ENCODE results near the gene CTDP1. TPM values are rescaled to one million over a fixed set of nuclear protein-coding genes. Genes with fewer than 3 reads are reported as not detected.

CTDP1 gene
- total RNA-seq, 1 experiment from 2014 or later, result 20.3 TPM

GRCh38 chr18:79704631-79705030 lies 25.0 kb downstream of the CTDP1 start:
- Mint-ChIP-seq H3K4me1 (ENCODE audit: insufficient read depth, unreplicated experiment) (no peaks in the 10 kb centered on the region), H3K27me3 (ENCODE audit: insufficient read depth, unreplicated experiment) (no peaks in the 10 kb centered on the region), H3K9me3 (ENCODE audit: unreplicated experiment) (no peaks in the 10 kb centered on the region), H3K27ac (ENCODE audit: low read depth, unreplicated experiment) (no peak overlapping the region), H3K4me3 (ENCODE audit: unreplicated experiment) (no peak overlapping the region), H3K36me3 (ENCODE audit: insufficient read depth, unreplicated experiment) (peaks cover 34% of the 10 kb centered on the region)
- CTCF ChIA-PET, result interaction anchor here (0.7 kb wide), 1 partner anchor 10 kb away, joined by 3 read pairs; no protein-coding TSS in a partner anchor
- POLR2A ChIA-PET, result no interaction called here
- intact Hi-C loops (cut with micrococcal nuclease), result no loop called here
- DNase-seq (ENCODE audit: unreplicated experiment), result no peak
- BruUV-seq (replicated peaks), result no TSS peak
- no peak for TF ChIP-seq CTCF (IDR thresholded peaks at IDR 0.05; ENCODE audit: unreplicated experiment)

- H3K36me3 Mint-ChIP-seq (ENCODE audit: insufficient read depth, unreplicated experiment), result peaks cover 34% of the 10 kb centered on the region
- no peaks in the 10 kb centered on the region for H3K4me1 Mint-ChIP-seq (ENCODE audit: insufficient read depth, unreplicated experiment)
- H3K27ac Mint-ChIP-seq (ENCODE audit: low read depth, unreplicated experiment), result no peak overlapping the region
- ChIA-PET CTCF (interaction anchor here (0.5 kb wide), 1 partner anchor 11 kb away, joined by 3 read pairs; no protein-coding TSS in a partner anchor), POLR2A (no interaction called here)
- H3K9me3 Mint-ChIP-seq (ENCODE audit: unreplicated experiment), result no peaks in the 10 kb centered on the region
- BruUV-seq (replicated peaks), result no TSS peak
- intact Hi-C loops (cut with micrococcal nuclease), result no loop called here
- no peak for TF ChIP-seq CTCF (IDR thresholded peaks at IDR 0.05; ENCODE audit: unreplicated experiment)
- no peaks in the 10 kb centered on the region for H3K27me3 Mint-ChIP-seq (ENCODE audit: insufficient read depth, unreplicated experiment)
- no peak overlapping the region for H3K4me3 Mint-ChIP-seq (ENCODE audit: unreplicated experiment)
- DNase-seq (ENCODE audit: unreplicated experiment), result no peak
Observed at GRCh38 chr18:79705272-79705671, 25.7 kb downstream of the CTDP1 start.

- no peak for DNase-seq (ENCODE audit: unreplicated experiment)
- Mint-ChIP-seq H3K4me1 (ENCODE audit: insufficient read depth, unreplicated experiment) (no peaks in the 10 kb centered on the region), H3K27me3 (ENCODE audit: insufficient read depth, unreplicated experiment) (no peaks in the 10 kb centered on the region), H3K9me3 (ENCODE audit: unreplicated experiment) (no peaks in the 10 kb centered on the region), H3K4me3 (ENCODE audit: unreplicated experiment) (no peak overlapping the region), H3K27ac (ENCODE audit: low read depth, unreplicated experiment) (no peak overlapping the region), H3K36me3 (ENCODE audit: insufficient read depth, unreplicated experiment) (peaks cover 32% of the 10 kb centered on the region)
- no peak for TF ChIP-seq CTCF (IDR thresholded peaks at IDR 0.05; ENCODE audit: unreplicated experiment)
- ChIA-PET POLR2A (no interaction called here), CTCF (no interaction called here)
- BruUV-seq (replicated peaks), result no TSS peak
- intact Hi-C loops (cut with micrococcal nuclease), result no loop called here
Observed at GRCh38 chr18:79706006-79706405, 26.4 kb downstream of the CTDP1 start.

- DNase-seq (ENCODE audit: unreplicated experiment), result no peak
- H3K27ac Mint-ChIP-seq (ENCODE audit: low read depth, unreplicated experiment), result no peak overlapping the region
- no peak overlapping the region for H3K4me3 Mint-ChIP-seq (ENCODE audit: unreplicated experiment)
- intact Hi-C loops (cut with micrococcal nuclease), result no loop called here
- POLR2A ChIA-PET, result no interaction called here
- CTCF ChIA-PET, result no interaction called here
- TF ChIP-seq CTCF (IDR thresholded peaks at IDR 0.05; ENCODE audit: unreplicated experiment), result no peak
- no peaks in the 10 kb centered on the region for H3K4me1 Mint-ChIP-seq (ENCODE audit: insufficient read depth, unreplicated experiment)
- no peaks in the 10 kb centered on the region for H3K27me3 Mint-ChIP-seq (ENCODE audit: insufficient read depth, unreplicated experiment)
- no TSS peak for BruUV-seq (replicated peaks)
- no peaks in the 10 kb centered on the region for H3K9me3 Mint-ChIP-seq (ENCODE audit: unreplicated experiment)
- peaks cover 35% of the 10 kb centered on the region for H3K36me3 Mint-ChIP-seq (ENCODE audit: insufficient read depth, unreplicated experiment)
Observed at GRCh38 chr18:79706658-79707057, 27.1 kb downstream of the CTDP1 start.
